Progenitor cell of endocrine pancreas (in vitro differentiated cells): Measurements from ENCODE around the gene CGNL1. TPM values are rescaled to one million over a fixed set of nuclear protein-coding genes. Genes with fewer than 3 reads are reported as not detected.

Source experiments
- DNase-seq: peaks from one replicate; pipeline ENCODE4 v3.0.0; 2021; ENCODE audit warnings: low spot score; ENCODE audit not compliant: unreplicated experiment
- H3K27ac Mint-ChIP-seq: 2 replicates; pipeline ENCODE4 v1.8.0; 2021; ENCODE audit warnings: mild to moderate bottlenecking, moderate library complexity, mixed read lengths
- H3K27me3 Mint-ChIP-seq: 2 replicates; pipeline ENCODE4 v1.8.0; 2021; ENCODE audit warnings: mixed read lengths
- H3K36me3 Mint-ChIP-seq: 2 replicates; pipeline ENCODE4 v1.8.0; 2022; ENCODE audit warnings: mixed read lengths; ENCODE audit not compliant: insufficient read depth
- H3K4me1 Mint-ChIP-seq: 2 replicates; pipeline ENCODE4 v1.8.0; 2021; ENCODE audit warnings: low read depth, mixed read lengths
- H3K4me3 Mint-ChIP-seq: 2 replicates; pipeline ENCODE4 v1.8.0; 2021; ENCODE audit warnings: low read depth, mild to moderate bottlenecking, moderate library complexity, mixed read lengths
- H3K9me3 Mint-ChIP-seq: 2 replicates; pipeline ENCODE4 v1.8.0; 2021; ENCODE audit warnings: low read depth, mixed read lengths
- CTCF ChIP-seq: fragments of 200-600 bp; sonication (generic); IDR thresholded peaks from one replicate; pipeline ENCODE4 v1.5.0; 2021; ENCODE audit warnings: antibody characterized with exemption, mild to moderate bottlenecking; ENCODE audit not compliant: unreplicated experiment
- total RNA-seq: library from RNA; stranded (reverse); gene quantifications from 2 replicates; pipeline ENCODE4 v1.2.1, GENCODE V29; 2021

CGNL1 gene
- total RNA-seq, 1 donor from 2014 or later, result 41.9 TPM

DNA sequence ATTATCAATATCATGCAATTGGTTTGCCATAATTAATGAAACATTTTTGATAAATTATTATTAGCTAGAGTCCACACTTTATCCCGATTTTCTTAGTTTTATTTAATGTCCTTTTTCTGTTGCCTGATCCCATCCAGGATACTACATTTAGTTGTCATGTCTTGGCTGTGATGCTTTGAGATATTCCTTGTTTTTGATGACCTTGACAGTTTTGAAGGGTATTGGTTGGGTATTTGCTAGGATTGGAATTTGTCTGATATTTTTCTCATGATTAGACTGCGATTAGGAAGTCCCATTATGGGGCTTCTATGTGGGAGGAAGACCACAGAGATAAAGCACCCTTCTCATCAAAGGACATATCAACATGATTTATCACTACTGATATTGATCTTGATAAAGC is 43.0 kb downstream of the CGNL1 start:
- no peak for DNase-seq
- peaks cover 17% of the 10 kb centered on the region for H3K4me1 Mint-ChIP-seq
- H3K27ac Mint-ChIP-seq, result no peak overlapping the region
- TF ChIP-seq CTCF, result no peak
- no peaks in the 10 kb centered on the region for H3K9me3 Mint-ChIP-seq
- H3K36me3 Mint-ChIP-seq, result peaks cover 16% of the 10 kb centered on the region
- no peaks in the 10 kb centered on the region for H3K27me3 Mint-ChIP-seq
- no peak overlapping the region for H3K4me3 Mint-ChIP-seq

DNA sequence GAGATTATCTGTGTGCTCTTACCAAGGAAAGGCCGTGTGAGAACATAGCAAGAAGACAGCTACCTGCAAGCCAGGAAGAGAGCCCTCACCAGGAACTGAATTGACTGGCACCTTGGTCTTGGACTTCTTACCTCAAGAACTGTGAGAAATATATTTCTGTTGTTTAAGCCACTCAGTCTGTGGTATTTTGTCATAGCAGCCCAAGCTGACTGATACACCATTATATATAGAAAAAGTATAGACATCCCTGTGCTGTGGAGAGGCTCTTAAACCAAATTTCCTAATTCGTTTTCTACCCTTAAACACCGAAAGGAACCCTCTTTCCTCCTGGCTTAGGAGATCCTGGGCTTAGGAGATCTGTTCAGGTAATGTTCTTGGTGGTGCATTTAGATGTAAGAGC is 44.8 kb downstream of the CGNL1 start:
- no peak overlapping the region for H3K4me3 Mint-ChIP-seq
- H3K36me3 Mint-ChIP-seq, result peaks cover 10% of the 10 kb centered on the region
- no peaks in the 10 kb centered on the region for H3K27me3 Mint-ChIP-seq
- no peak overlapping the region for H3K27ac Mint-ChIP-seq
- peaks cover 17% of the 10 kb centered on the region for H3K4me1 Mint-ChIP-seq
- DNase-seq, result no peak
- TF ChIP-seq CTCF, result no peak
- no peaks in the 10 kb centered on the region for H3K9me3 Mint-ChIP-seq

- DNase-seq, result no peak
- H3K4me3 Mint-ChIP-seq, result no peak overlapping the region
- H3K27ac Mint-ChIP-seq, result no peak overlapping the region
- H3K36me3 Mint-ChIP-seq, result peaks cover 10% of the 10 kb centered on the region
- no peak for TF ChIP-seq CTCF
- no peaks in the 10 kb centered on the region for H3K27me3 Mint-ChIP-seq
- no peaks in the 10 kb centered on the region for H3K9me3 Mint-ChIP-seq
- peaks cover 17% of the 10 kb centered on the region for H3K4me1 Mint-ChIP-seq
Observed at GRCh38 chr15:57421551-57421950, 45.2 kb downstream of the CGNL1 start.

DNA sequence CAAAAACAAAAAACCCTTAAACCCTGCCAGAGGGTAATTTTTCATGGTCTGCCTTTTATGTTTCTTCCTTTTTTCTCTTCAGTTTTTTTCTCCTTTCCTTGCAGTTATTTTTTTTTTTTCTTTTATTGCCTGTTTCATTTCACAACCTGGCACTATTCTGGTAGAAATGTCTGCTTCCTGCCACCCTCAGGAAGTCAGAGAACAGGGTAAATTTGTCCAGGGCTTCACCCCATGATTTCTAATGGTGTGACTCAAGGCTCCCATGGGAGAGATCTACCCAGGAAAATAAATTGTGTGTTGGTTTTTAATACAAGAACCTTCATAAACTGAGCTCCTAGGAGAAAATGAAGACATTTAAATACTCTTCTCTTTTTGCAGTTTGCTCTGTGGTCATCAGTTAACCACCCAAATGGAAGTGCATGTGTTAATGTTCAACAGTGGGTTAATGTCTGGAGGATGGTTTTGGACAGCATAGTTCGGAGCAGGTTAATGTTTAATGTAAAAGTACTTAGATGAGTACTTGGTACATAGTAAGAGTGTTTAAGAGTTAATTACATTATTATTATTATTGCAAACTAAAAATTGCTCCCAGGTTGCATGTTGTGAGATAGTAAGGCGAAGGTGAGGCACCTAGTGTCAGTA is 45.9 kb downstream of the CGNL1 start:
- Mint-ChIP-seq H3K4me3 (no peak overlapping the region), H3K9me3 (no peaks in the 10 kb centered on the region), H3K27ac (peak overlapping the region; percentile 72), H3K4me1 (peaks cover 20% of the 10 kb centered on the region), H3K27me3 (no peaks in the 10 kb centered on the region), H3K36me3 (peaks cover 10% of the 10 kb centered on the region)
- TF ChIP-seq CTCF, result no peak
- no peak for DNase-seq

DNA sequence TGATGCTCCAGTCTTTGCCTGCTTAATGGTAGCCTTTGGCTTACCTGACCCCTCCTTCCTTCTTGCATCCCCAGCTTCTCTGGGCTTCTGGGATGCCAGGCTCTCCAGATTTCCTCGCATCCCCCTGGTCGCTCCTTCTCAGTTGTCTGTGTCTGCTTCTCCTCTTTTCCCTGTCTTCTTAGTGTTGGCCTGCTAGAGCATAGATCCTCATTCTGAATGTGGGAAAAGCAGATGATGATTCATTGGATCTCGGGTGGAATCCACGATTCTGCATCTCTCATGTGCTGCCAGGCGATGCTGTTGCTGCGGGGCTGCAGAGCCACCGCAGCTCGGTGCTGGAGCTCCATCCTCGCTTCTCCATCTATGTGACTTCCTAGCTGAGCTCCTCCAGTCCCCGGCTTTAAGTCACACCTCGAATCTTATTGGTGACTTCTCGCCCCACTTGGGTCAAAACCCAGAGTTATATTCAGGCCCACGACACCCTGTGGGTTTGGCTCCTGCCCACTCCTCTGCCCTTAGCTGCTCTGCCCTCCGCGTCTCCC is 47.4 kb downstream of the CGNL1 start:
- Mint-ChIP-seq H3K4me1 (peaks cover 32% of the 10 kb centered on the region), H3K9me3 (no peaks in the 10 kb centered on the region), H3K27ac (peak overlapping the region; percentile 12), H3K4me3 (no peak overlapping the region), H3K36me3 (peaks cover 11% of the 10 kb centered on the region), H3K27me3 (no peaks in the 10 kb centered on the region)
- DNase-seq, result no peak
- no peak for TF ChIP-seq CTCF
